H1 (cell line): Measurements from ENCODE around the gene LCN15.

ENCODE experiments used
- BACH1 ChIP-seq: IDR thresholded peaks from 2 replicates; pipeline ENCODE4 v1.6.1; 2012; ENCODE audit warnings: low read length, improper control_type of control experiment
- CHD2 ChIP-seq: IDR thresholded peaks from 2 replicates; pipeline ENCODE4 v1.6.1; 2012; ENCODE audit warnings: low read length, improper control_type of control experiment
- CREB1 ChIP-seq: IDR thresholded peaks from 2 replicates; pipeline ENCODE4 v1.6.1; 2012; ENCODE audit warnings: inconsistent platforms
- CTCF ChIP-seq, 3 experiments: IDR thresholded peaks; 1 replicate in 2 of 3; 2 replicates in 1 of 3; pipeline versions ENCODE4 v1.5.1 to v1.6.1; 2011; ENCODE audit warnings: low read length in 3 of 3, mild to moderate bottlenecking in 3 of 3, inconsistent platforms in 2 of 3, low read depth in 1 of 3, moderate library complexity in 1 of 3; ENCODE audit not compliant: insufficient read depth in 1 of 3; ENCODE audit errors: control extremely low read depth in 1 of 3
- EP300 ChIP-seq, 2 experiments: IDR thresholded peaks; 1 replicate in 1 of 2; 2 replicates in 1 of 2; pipeline ENCODE4 v1.6.1; 2011 to 2012; ENCODE audit warnings: low read depth in 2 of 2, low read length in 2 of 2, mild to moderate bottlenecking in 2 of 2, borderline replicate concordance in 1 of 2, inconsistent platforms in 1 of 2, moderate library complexity in 1 of 2
- EZH2 ChIP-seq: fragments of 200-600 bp; sonication (generic); IDR thresholded peaks from 2 replicates; pipeline ENCODE4 v1.7.1; 2012; ENCODE audit warnings: low read depth, mild to moderate bottlenecking, moderate library complexity, low read length, inconsistent platforms; ENCODE audit not compliant: severe bottlenecking
- FOSL1 ChIP-seq: IDR thresholded peaks from 2 replicates; pipeline ENCODE4 v1.6.1; 2011; ENCODE audit warnings: mild to moderate bottlenecking, low read depth, low read length, moderate library complexity; ENCODE audit not compliant: insufficient read depth
- GABPA ChIP-seq: IDR thresholded peaks from 2 replicates; pipeline ENCODE4 v1.6.1; 2011; ENCODE audit warnings: mild to moderate bottlenecking, low read length, moderate library complexity, borderline replicate concordance; ENCODE audit not compliant: insufficient read depth
- HDAC2 ChIP-seq, 2 experiments: fragments of 300-600 bp in 1 of 2; sonication (generic) in 1 of 2; IDR thresholded peaks; 2 replicates each; pipeline ENCODE4 v1.6.1; 2011 to 2012; ENCODE audit warnings: low read depth in 2 of 2, low read length in 2 of 2, mild to moderate bottlenecking in 2 of 2, moderate library complexity in 2 of 2, borderline replicate concordance in 1 of 2, inconsistent platforms in 1 of 2
- NRF1 ChIP-seq: IDR thresholded peaks from 2 replicates; pipeline ENCODE4 v1.6.1; 2011; ENCODE audit warnings: mild to moderate bottlenecking, low read depth, low read length, improper control_type of control experiment
- POLR2A ChIP-seq, 2 experiments: IDR thresholded peaks; 1 replicate in 1 of 2; 2 replicates in 1 of 2; pipeline ENCODE4 v1.6.1; 2011; ENCODE audit warnings: low read depth in 2 of 2, low read length in 2 of 2, mild to moderate bottlenecking in 2 of 2; ENCODE audit errors: control extremely low read depth in 1 of 2
- RXRA ChIP-seq: IDR thresholded peaks from 2 replicates; pipeline ENCODE4 v1.6.1; 2011; ENCODE audit warnings: low read depth, mild to moderate bottlenecking, low read length, moderate library complexity; ENCODE audit not compliant: insufficient read depth
- SP4 ChIP-seq: IDR thresholded peaks from 2 replicates; pipeline ENCODE4 v1.6.1; 2012; ENCODE audit warnings: low read length, inconsistent platforms
- TBP ChIP-seq: IDR thresholded peaks from 2 replicates; pipeline ENCODE4 v1.6.1; 2011; ENCODE audit warnings: low read depth, low read length, improper control_type of control experiment

GRCh38 chr9:136714893-136715274 lies 49.4 kb downstream of the LCN15 start:
- TF ChIP-seq GABPA (no peak), TBP (no peak), CTCF (IDR thresholded peaks at IDR 0.05; ENCODE audit: control extremely low read depth in 1 of 3, insufficient read depth in 1 of 3, low read depth in 1 of 3, low read length in 3 of 3) (no peak), EP300 (IDR thresholded peaks at IDR 0.05; ENCODE audit: borderline replicate concordance in 1 of 2, low read depth in 2 of 2, low read length in 2 of 2) (no peak), HDAC2 (IDR thresholded peaks at IDR 0.05; ENCODE audit: borderline replicate concordance in 1 of 2, low read depth in 2 of 2, low read length in 2 of 2) (no peak), EZH2 (no peak), FOSL1 (no peak), SP4 (no peak), RXRA (no peak), CREB1 (no peak), CHD2 (no peak), BACH1 (no peak), NRF1 (no peak), POLR2A (IDR thresholded peaks at IDR 0.05; ENCODE audit: control extremely low read depth in 1 of 2, low read depth in 2 of 2, low read length in 2 of 2) (no peak)
